ENCODE data around the gene NUAK2. TPM values are rescaled to one million over a fixed set of nuclear protein-coding genes. Genes with fewer than 3 reads are reported as not detected.

The NUAK2 gene
- total RNA-seq, 1 donor from 2014 or later: 1.7 TPM

GRCh38 chr1:205275916-205276688 lies 45.4 kb downstream of the NUAK2 start:
- DNase-seq (ENCODE audit: low spot score): no peak
- ATAC-seq: no peak

GRCh38 chr1:205275133-205275532 lies 46.4 kb downstream of the NUAK2 start:
- DNase-seq (ENCODE audit: low spot score): no peak
- peak; percentile 47 for ATAC-seq

GRCh38 chr1:205274041-205274691 lies 47.4 kb downstream of the NUAK2 start:
- DNase-seq (ENCODE audit: low spot score) (no peak), ATAC-seq (no peak)

- peak; percentile 85 for DNase-seq (ENCODE audit: low spot score)
- ATAC-seq: peak; percentile 97
Measured at GRCh38 chr1:205273551-205273982, 48.0 kb downstream of the NUAK2 start.

- DNase-seq (ENCODE audit: low spot score) (no peak), ATAC-seq (no peak)
Measured at GRCh38 chr1:205272536-205272935, 49.0 kb downstream of the NUAK2 start.

GRCh38 chr1:205271745-205272144 lies 49.8 kb downstream of the NUAK2 start:
- no peak for ATAC-seq
- no peak for DNase-seq (ENCODE audit: low spot score)

GRCh38 chr1:205271277-205271676 lies 50.3 kb downstream of the NUAK2 start:
- ATAC-seq (no peak), DNase-seq (ENCODE audit: low spot score) (no peak)

GRCh38 chr1:205270764-205271163 lies 50.8 kb downstream of the NUAK2 start:
- no peak for ATAC-seq

GRCh38 chr1:205270271-205270670 lies 51.3 kb downstream of the NUAK2 start:
- DNase-seq (ENCODE audit: low spot score) (no peak), ATAC-seq (no peak)

More at GRCh38 chr1:205270764-205271163, 50.8 kb downstream of the NUAK2 start:
- DNase-seq (ENCODE audit: low spot score): no peak

- DNase-seq (ENCODE audit: low spot score): no peak
- ATAC-seq: no peak
Measured at GRCh38 chr1:205269711-205270110, 51.8 kb downstream of the NUAK2 start.

GRCh38 chr1:205268846-205269680 lies 52.5 kb downstream of the NUAK2 start:
- ATAC-seq (no peak), DNase-seq (ENCODE audit: low spot score) (no peak)

- DNase-seq (ENCODE audit: low spot score) (no peak), ATAC-seq (peak; percentile 77)
Measured at GRCh38 chr1:205267306-205267902, 54.1 kb downstream of the NUAK2 start.

- ATAC-seq (peak; percentile 27), DNase-seq (ENCODE audit: low spot score) (no peak)
Measured at GRCh38 chr1:205266611-205267305, 54.8 kb downstream of the NUAK2 start.

- ATAC-seq: no peak
- no peak for DNase-seq (ENCODE audit: low spot score)
Measured at GRCh38 chr1:205263580-205264190, 57.9 kb downstream of the NUAK2 start.

- DNase-seq (ENCODE audit: low spot score) (no peak), ATAC-seq (no peak)
Measured at GRCh38 chr1:205262731-205263171, 58.8 kb downstream of the NUAK2 start.

- DNase-seq (ENCODE audit: low spot score) (no peak), ATAC-seq (no peak)
Measured at GRCh38 chr1:205261946-205262691, 59.4 kb downstream of the NUAK2 start.

GRCh38 chr1:205260948-205261732 lies 60.4 kb downstream of the NUAK2 start:
- ATAC-seq (no peak), DNase-seq (ENCODE audit: low spot score) (no peak)

- DNase-seq (ENCODE audit: low spot score): no peak
- ATAC-seq: no peak
Measured at GRCh38 chr1:205259998-205260397, 61.5 kb downstream of the NUAK2 start.

Data from left lobe of liver (tissue), 2 donors.